Ishikawa (cell line): ENCODE measurements around the gene NOL9.

Source experiments
- CREB1 ChIP-seq: IDR thresholded peaks from 2 replicates; pipeline ENCODE4 v1.6.1; 2012; ENCODE audit warnings: low read depth
- EP300 ChIP-seq: IDR thresholded peaks from 2 replicates; pipeline ENCODE4 v1.6.1; 2012; ENCODE audit warnings: borderline replicate concordance
- NFIC ChIP-seq: IDR thresholded peaks from 2 replicates; pipeline ENCODE4 v1.6.1; 2012
- TCF12 ChIP-seq: IDR thresholded peaks from 2 replicates; pipeline ENCODE4 v1.6.1; 2012; ENCODE audit warnings: low read depth
- YY1 ChIP-seq: IDR thresholded peaks from 2 replicates; pipeline ENCODE4 v1.6.1; 2012; ENCODE audit warnings: low read depth
- ZBTB7A ChIP-seq: IDR thresholded peaks from 2 replicates; pipeline ENCODE4 v1.6.1; 2012; ENCODE audit warnings: low read depth
- TF ChIP-seq, protein P1 (sequence below): IDR thresholded peaks from 2 replicates; pipeline ENCODE4 v1.6.1; 2012

DNA sequence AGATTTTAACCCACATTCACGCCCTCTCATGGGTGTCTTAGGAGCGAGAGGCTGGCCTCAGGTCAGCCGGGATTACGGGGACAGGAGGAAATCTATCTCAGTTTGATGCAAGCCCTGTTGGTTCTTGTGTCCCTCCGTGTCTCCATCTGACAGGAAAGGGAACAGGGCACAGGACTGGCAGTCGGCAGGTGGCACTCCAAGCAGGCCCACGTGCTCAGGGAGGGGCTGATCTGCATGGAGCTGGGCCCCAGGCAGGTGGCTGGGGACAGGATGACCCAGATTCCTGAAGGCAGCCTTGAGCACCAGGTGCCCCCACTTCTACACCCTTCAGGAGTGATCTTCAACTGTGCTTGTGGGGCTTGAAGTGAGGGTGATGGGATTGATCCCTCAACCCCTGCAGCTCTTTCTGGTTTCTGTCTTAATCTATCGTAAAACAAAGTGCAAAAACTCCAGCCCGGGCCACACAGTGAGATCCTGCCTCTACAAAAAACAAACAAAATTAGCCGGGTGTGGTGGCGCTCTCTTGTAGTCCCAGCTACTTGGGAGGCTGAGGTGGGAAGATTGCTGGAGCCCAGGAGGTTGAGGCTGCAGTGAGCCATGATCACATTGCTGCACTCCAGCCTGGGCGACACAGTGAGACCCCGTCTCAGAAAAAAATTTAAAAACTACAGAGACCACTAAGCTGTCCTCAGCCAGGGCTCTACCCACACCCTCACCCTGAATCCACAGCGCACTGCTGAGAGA lies 71.1 kb downstream of the NOL9 start:
- no peak for TF ChIP-seq EP300
- TF ChIP-seq TCF12: no peak
- TF ChIP-seq NFIC: no peak
- TF ChIP-seq ZBTB7A: no peak
- TF ChIP-seq, protein P1, sequence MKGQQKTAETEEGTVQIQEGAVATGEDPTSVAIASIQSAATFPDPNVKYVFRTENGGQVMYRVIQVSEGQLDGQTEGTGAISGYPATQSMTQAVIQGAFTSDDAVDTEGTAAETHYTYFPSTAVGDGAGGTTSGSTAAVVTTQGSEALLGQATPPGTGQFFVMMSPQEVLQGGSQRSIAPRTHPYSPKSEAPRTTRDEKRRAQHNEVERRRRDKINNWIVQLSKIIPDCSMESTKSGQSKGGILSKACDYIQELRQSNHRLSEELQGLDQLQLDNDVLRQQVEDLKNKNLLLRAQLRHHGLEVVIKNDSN: peak; percentile 64; the same call in 1 of the 2 replicates
- TF ChIP-seq CREB1: no peak
- TF ChIP-seq YY1: no peak
